H7 (cell line): ENCODE data around the gene XG. TPM values are rescaled to one million over a fixed set of nuclear protein-coding genes. Genes with fewer than 3 reads are reported as not detected.
"Not testable (repeated sequence)": the region's sequence is repeated elsewhere in the genome, so short reads cannot be mapped to it uniquely, and the experiment has no call there.

Source experiments
- DNase-seq: peaks from one replicate; pipeline ENCODE4 v3.0.0; 2012
- H3K27me3 ChIP-seq: 2 replicates; pipeline ENCODE4 v1.6.0; 2011; ENCODE audit warnings: mild to moderate bottlenecking, low read length; ENCODE audit not compliant: control insufficient read depth, insufficient read depth
- H3K36me3 ChIP-seq: replicated peaks from 2 replicates; pipeline ENCODE4 v1.5.1; 2011; ENCODE audit warnings: low read length; ENCODE audit not compliant: control insufficient read depth, insufficient read depth
- H3K4me3 ChIP-seq: 2 replicates; pipeline ENCODE4 v1.5.1; 2011; ENCODE audit warnings: low read depth, mild to moderate bottlenecking, control low read depth, low read length, moderate library complexity; ENCODE audit not compliant: insufficient read depth
- total RNA-seq: library from RNA; depleted of rRNA; stranded (reverse); fragments of >200 nt; shearing (Covaris generic); gene quantifications from 2 replicates; pipeline ENCODE4 v1.2.3, GENCODE V29; 2014

The XG gene
- total RNA-seq, 1 experiment from 2014 or later: 0.17 TPM

DNA sequence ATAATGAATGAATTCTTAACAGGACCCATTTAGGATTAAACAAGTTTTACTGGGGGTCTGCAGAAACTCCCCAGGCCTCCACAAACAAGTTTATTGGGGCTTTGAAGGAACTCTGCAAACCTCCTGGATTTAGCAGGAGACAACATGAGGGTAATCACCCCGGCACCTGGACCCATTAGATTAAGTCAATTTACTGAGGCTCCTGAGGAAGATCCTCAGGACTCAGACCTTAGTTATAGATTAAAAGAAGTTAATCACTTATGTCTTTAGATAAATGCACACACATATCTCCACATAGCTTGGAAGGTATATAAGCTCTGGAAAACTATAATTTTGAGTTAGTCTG is 29.4 kb downstream of the XG start:
- Histone ChIP-seq H3K36me3 (no peaks in the 10 kb centered on the region), H3K4me3 (no peak overlapping the region), H3K27me3 (no peaks in the 10 kb centered on the region)
- DNase-seq: no peak

DNA sequence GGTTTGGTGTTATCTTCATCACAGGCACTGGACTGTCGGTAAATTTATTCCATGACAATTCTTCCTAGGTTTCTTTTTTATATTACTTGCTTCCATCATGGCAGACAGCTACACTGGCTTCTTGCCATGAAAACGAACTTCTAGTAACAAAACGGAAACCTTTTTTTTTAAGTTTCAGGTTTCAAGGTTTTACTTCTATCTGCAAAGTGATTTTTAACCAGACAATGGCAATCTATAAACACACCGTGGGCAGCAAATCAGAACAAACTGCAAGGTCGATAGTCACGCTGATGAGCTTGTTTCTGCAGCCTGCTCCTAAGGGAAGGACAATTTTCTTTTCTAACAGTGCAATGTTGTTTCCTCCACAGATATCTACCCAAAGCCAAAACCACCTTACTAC is 29.9 kb downstream of the XG start:
- no peaks in the 10 kb centered on the region for H3K36me3 ChIP-seq
- no peak overlapping the region for H3K4me3 ChIP-seq
- no peak for DNase-seq
- H3K27me3 ChIP-seq: no peaks in the 10 kb centered on the region

DNA sequence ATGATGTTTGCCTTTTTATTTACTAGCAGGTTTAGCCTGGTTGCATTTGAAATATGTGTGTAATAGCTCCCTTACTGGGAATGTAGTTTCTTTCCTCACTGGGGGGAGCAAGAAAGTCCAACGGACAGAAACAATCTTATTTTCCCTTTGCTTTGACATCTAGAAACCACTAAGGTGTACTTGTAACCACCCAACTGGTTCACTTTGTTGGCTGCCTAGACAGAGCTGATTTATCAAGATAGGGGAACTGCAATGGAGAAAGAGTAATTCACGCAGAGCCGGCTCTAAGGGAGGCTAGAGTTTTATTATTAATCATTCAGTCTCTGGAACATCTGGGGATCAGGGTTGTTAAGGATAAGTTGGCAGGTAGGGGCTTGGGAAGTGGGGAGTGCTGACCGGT is 30.3 kb downstream of the XG start:
- Histone ChIP-seq H3K36me3 (no peaks in the 10 kb centered on the region), H3K4me3 (no peak overlapping the region)

DNA sequence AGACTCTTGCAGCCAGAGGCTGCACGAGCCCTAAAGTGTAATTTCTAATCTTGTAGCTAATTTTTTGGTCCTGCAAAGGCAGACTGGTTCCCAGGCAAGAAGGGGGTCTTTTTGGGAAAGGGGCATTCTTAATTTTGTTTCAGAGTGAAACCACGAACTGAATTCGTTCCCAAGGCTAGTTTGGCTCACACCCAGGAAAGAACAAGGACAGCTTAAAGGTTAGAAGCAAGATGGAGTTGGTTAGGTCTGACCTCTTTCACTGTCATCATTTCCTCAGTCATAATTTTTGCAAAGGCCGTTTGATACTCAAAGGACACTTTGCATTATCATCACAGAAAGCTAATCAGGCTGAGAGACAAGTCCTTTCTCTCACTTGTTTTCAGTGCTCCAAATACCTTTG is 30.9 kb downstream of the XG start:
- no peak overlapping the region for H3K4me3 ChIP-seq
- no peaks in the 10 kb centered on the region for H3K36me3 ChIP-seq
- no peak for DNase-seq
- no peaks in the 10 kb centered on the region for H3K27me3 ChIP-seq

More for the DNA sequence above, 30.3 kb downstream of the XG start:
- DNase-seq: no peak
- no peaks in the 10 kb centered on the region for H3K27me3 ChIP-seq

DNA sequence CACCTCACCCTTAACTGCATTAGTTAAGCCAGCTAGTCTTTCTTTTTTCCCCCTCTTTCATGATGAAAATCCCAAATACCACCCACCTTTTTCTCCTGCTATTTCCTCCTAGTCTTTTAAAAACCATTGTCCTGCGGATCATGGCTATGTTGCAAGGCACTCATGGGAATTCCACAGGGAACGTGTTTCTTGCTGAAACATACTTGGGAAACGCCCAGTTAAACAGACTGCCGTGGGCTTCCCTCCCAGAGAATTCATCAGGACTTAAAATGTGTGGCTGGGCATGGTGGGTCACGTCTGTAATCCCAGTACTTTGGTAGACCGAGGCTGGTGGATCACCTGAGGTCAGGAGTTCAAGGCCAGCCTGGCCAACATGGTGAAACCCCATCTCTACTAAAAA is 32.2 kb downstream of the XG start:
- Histone ChIP-seq H3K36me3 (no peaks in the 10 kb centered on the region), H3K4me3 (no peak overlapping the region), H3K27me3 (no peaks in the 10 kb centered on the region)
- DNase-seq: no peak

DNA sequence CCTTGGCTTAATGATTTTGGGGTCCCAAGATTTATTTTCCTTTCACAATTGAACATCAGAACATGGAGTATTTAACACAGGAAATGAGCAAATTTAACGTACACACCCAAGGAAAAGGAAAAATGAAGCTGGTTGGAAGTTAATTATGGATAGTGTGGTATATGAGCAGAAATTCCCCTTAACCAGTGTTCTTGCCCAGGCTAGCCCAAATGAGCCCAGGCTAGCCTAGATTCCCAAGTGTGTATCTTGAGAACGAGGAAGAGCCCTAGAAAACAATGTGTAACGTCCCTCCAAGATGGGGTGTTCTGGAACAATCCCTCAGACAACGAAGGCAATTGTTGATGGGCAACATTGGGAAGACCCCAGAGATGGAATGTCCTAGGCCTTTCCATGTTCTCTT is 33.7 kb downstream of the XG start:
- no peaks in the 10 kb centered on the region for H3K27me3 ChIP-seq
- DNase-seq: no peak

DNA sequence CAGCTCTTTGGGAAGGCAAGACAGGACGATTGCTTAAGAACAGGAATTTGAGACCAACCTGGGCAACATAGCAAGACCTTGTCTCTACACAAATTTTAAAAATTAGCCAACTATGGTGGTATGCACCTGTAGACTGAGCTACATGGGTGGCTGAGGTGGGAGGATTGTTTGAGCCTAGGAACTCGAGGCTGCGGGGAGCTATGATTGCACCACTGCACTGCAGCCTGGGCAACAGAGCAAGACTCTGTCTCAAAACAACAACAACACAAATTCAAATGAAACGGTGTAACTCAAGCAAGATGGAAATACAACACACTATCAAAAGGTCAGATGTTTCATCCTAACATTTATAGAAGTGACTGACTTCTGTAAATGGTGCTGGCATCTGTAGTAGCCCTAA is 37.1 kb downstream of the XG start:
- H3K4me3 ChIP-seq: no peak overlapping the region
- no peaks in the 10 kb centered on the region for H3K36me3 ChIP-seq
- H3K27me3 ChIP-seq: no peaks in the 10 kb centered on the region
- DNase-seq: no peak

More for the DNA sequence above, 33.7 kb downstream of the XG start:
- Histone ChIP-seq H3K36me3 (no peaks in the 10 kb centered on the region), H3K4me3 (no peak overlapping the region)

DNA sequence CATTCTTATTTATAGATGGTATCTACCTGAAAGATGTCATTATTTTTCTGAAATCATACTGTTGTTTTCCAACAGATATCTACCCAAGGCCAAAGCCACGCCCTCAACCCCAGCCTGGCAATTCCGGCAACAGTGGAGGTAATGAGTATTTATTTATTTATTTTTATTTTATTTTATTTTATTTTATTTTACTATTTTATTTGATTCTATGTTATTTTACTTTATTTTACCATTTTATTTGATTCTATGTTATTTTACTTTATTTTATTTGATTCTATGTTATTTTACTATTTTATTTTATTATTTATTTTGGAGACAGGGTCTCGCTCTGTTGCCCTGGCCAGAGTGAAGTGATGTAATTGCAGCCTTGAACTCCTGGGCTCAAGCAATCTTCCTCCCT is 37.7 kb downstream of the XG start:
- Histone ChIP-seq H3K4me3 (no peak overlapping the region), H3K27me3 (no peaks in the 10 kb centered on the region), H3K36me3 (no peaks in the 10 kb centered on the region)
- DNase-seq: no peak

DNA sequence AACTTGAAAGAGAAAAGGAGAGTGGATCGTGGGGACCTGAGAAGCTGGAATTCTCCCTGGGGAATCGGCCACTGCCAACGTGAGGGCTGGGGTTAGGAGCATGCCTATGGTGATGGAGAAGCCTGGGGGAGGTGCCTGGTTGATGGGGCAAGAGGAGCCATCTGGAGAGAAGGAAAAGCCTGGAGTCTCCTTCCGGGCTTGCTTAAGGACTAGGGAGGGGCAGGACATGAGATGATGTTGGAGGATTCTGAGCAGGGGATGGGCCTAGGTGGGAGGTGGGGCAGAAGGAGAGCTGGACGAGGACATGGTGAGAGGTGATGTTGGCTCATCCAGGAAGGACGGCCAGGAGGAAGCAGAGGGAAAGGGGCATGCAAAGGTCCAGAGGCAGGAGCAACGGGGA is 41.9 kb downstream of the XG start:
- H3K4me3 ChIP-seq: no peak overlapping the region
- no peak for DNase-seq
- H3K36me3 ChIP-seq: no peaks in the 10 kb centered on the region
- H3K27me3 ChIP-seq: no peaks in the 10 kb centered on the region

DNA sequence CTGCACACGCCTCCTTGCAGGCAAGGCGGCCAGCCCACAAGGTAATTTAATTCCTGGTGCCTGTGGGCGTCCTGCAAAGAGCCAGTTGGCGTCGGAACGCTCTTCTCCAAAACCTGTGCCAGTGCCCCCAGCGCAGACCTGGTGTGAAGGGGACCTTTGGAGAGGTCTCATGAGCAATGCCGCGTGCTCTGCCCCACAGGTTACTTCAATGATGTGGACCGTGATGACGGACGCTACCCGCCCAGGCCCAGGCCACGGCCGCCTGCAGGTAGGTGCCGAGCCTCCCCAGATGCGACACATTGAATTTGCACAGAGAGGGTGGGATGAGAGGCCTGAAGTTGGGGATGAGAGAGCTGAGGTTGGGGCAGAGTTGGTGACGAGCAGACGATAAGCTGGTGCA is 42.5 kb downstream of the XG start:
- Histone ChIP-seq H3K27me3 (no peaks in the 10 kb centered on the region), H3K4me3 (no peak overlapping the region), H3K36me3 (no peaks in the 10 kb centered on the region)
- no peak for DNase-seq

DNA sequence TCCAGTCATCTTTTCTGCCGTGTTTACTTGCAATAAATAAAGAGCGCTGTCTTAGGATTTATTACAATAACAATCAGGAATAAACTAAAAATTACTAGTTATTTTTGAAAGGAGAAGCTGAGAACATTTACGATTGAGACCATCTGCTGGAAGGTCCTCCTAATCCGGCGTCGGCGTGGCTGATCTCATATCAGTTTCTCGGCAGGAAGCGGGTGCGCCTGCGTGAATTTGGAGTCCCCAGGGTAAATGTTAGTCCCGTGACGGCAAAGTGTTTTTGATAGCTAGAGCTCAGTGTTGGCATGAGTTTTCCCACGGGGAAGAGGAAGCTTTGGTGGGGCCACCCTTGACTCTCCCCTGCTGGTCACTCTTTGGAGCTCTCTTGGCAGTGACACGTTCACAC is 45.0 kb downstream of the XG start:
- not testable (repeated sequence) for DNase-seq, H3K36me3 ChIP-seq, H3K4me3 ChIP-seq, H3K27me3 ChIP-seq

DNA sequence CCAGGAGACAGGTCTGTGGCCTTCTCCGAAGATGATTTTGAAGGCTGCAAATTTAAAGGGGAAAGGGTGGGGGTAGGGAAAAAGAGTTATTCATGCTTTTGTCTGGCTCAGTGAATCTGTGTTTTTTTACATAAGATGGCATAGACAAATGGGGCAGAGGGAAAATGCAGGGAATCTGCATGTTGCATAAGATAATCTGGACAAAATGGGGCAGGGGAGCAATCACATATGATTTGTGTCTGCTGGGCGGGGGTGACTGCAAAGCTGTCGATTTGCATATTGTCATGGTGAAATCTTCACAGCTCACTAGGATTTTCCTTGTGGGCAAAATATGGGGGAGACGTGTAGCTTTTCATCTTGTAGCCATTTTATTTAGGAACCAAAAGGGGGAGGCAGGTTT is 47.5 kb downstream of the XG start:
- Histone ChIP-seq H3K36me3 (no peaks in the 10 kb centered on the region), H3K27me3 (no peaks in the 10 kb centered on the region), H3K4me3 (no peak overlapping the region)
- no peak for DNase-seq

DNA sequence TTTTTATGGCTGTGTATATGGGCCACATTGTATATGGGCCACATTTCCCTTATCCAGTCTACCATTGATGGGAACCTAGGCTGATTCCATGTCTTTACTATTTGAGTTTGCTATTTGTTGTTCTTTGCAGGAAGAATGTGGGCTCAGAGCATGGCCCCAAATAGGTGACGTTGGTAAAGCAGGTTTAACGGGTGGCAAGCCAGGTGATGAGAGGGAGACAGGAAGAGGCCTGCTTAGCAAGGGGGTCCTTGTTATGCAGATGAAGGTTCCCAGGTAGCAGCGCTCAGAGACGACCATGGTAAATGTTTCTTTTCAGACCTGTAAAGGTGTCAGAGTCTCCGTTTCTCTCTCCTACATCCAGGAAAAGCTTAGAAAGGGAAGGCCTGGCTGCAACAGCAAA is 48.1 kb downstream of the XG start:
- DNase-seq, H3K27me3 ChIP-seq, H3K36me3 ChIP-seq: not testable (repeated sequence)
- H3K4me3 ChIP-seq: peak overlapping the region; percentile 25

DNA sequence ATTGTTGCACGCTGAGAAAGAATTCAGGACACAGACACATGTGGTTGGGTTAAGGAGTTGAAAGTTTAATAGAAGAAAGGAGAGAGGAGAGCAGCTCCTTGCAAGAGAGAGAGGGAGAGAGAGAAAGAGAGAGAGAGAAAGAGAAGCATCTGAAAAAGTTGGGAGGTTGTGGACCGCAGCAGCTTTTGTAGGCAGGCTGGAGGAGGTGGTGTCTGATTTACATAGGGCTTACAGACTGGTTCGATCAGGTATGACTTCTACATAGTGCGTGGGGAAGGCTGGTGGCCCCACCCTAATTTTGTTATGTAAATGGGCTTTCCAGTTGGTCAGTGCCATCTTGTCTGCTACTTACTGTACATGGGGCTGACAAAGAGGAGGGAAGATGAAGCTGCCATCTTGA is 49.4 kb downstream of the XG start:
- Histone ChIP-seq H3K4me3 (peak overlapping the region; percentile 25; the same call in 1 of the 2 replicates), H3K27me3 (no peaks in the 10 kb centered on the region)
- no peak for DNase-seq

DNA sequence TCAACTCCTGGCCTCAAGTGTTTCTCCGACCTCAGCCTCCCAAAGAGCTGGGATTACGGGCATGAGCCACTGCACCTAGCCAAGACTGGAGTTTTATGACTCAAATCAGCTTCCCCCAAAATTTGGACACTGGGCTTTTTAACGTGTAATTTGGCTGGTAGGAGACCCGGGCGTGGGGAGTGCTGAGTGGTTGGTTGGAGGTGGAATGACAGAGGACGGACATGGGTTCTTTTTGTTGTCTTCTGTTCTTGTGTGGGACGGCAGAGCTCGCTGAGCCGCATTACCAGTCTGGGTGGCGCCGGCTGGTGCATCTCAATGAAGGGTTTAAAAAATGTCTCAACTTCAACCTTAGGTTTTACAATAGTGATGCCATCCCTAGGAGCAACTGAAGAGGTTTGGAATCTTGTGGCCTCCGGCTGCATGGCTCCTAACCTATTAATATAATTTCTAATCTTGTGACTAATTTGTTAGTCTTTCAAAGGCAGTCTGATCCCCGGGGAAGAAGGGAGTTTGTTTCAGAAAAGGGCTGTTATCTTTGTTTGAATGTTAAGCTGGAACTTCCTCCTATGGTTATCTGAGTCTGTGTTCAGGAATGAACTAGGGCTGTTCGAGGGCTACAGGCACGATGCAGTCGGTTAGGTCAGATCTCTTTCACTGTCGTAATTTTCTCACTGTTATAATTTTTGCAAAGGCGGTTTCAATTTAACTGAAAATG is 50.7 kb downstream of the XG start:
- DNase-seq, H3K4me3 ChIP-seq, H3K27me3 ChIP-seq, H3K36me3 ChIP-seq: not testable (repeated sequence)

More for the DNA sequence above, 49.4 kb downstream of the XG start:
- no peaks in the 10 kb centered on the region for H3K36me3 ChIP-seq

DNA sequence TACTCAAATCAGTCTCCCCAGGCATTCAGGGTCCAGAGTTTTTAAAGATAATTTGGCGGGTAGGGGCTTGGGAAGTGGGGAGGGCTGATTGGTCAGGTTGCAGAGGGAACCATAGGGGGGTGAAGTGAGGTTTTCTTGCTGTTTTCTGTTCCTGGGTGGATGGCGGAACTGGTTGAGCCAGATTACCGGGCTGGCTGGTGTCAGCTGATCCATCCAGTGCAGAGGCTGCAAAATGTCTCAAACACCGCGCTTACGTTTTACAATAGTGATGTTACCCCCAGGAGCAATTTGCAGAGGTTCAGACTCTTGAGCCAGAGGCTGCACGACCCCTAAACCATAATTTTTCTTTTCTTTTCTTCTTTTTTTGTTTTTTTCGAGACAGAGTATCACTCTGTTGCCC is 51.6 kb downstream of the XG start:
- H3K36me3 ChIP-seq, DNase-seq, H3K27me3 ChIP-seq, H3K4me3 ChIP-seq: not testable (repeated sequence)
